ENCODE data around the gene CRYGS.

GRCh38 chr3:186492385-186492984, 51.7 kb downstream of the CRYGS start:
- TF ChIP-seq POLR2AphosphoS5 (IDR thresholded peaks at IDR 0.05; ENCODE audit: borderline replicate concordance, low read depth, low read length) (no peak), EZH2 (IDR thresholded peaks at IDR 0.05) (no peak)
